Measurements from ENCODE around the gene SCAF1.
"Not testable (repeated sequence)": the region's sequence is repeated elsewhere in the genome, so short reads cannot be mapped to it uniquely, and the experiment has no call there.

Gene SCAF1

GRCh38 chr19:49629659-49630058 is 12.3 kb upstream of the SCAF1 start:
- Histone ChIP-seq H3K4me3 (no peak overlapping the region), H3K27me3 (ENCODE audit: low read depth) (no peaks in the 10 kb centered on the region), H3K4me1 (no peaks in the 10 kb centered on the region), H3K9me3 (no peaks in the 10 kb centered on the region), H3K36me3 (replicated peaks) (peaks cover 13% of the 10 kb centered on the region)
- in situ Hi-C loops (cut with MboI; ENCODE audit: low sequenced_read_pairs) = no loop called here
- DNase-seq (ENCODE audit: low spot score in 2 of 2) = no peak

DNA sequence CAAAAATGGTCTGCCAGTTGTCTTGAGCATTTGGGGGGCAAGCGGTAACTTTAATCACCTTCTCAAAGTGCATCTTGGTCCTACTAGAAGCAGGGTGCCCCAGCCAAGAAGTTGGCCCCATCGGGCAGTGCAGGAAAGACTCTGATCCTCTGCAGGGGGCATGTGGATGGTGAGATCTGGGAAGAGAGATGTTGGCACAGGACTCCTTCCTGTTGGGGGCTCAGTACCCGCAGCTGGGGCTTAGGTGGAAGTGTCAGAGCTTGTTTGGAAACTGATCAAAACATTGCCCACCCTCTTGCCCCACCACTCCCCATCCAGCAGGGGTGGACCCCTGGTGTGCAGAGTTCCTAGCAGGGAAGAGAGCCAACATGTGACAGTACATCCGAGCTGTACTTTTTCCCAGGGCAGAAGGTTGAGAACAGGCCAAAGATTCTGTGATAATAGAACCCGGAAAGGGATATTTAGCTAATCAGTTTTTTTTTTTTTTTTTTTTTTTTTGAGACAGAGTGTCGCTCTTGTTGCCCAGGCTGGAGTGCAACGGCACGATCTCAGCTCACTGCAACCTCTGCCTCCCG is 10.9 kb upstream of the SCAF1 start:
- in situ Hi-C loops (cut with MboI; ENCODE audit: low sequenced_read_pairs) = no loop called here
- Histone ChIP-seq H3K27me3 (ENCODE audit: low read depth) (no peaks in the 10 kb centered on the region), H3K4me3 (no peak overlapping the region), H3K9me3 (no peaks in the 10 kb centered on the region), H3K4me1 (no peaks in the 10 kb centered on the region), H3K36me3 (replicated peaks) (peaks cover 9% of the 10 kb centered on the region)
- DNase-seq (ENCODE audit: low spot score in 2 of 2) = no peak

GRCh38 chr19:49631610-49632192 is 10.3 kb upstream of the SCAF1 start:
- H3K4me1 ChIP-seq = no peaks in the 10 kb centered on the region
- H3K4me3 ChIP-seq = no peak overlapping the region
- H3K9me3 ChIP-seq = no peaks in the 10 kb centered on the region
- peaks cover 9% of the 10 kb centered on the region for H3K36me3 ChIP-seq (replicated peaks)
- H3K27me3 ChIP-seq (ENCODE audit: low read depth) = no peaks in the 10 kb centered on the region
- in situ Hi-C loops (cut with MboI; ENCODE audit: low sequenced_read_pairs) = no loop called here
- no peak for DNase-seq (ENCODE audit: low spot score in 2 of 2)

- Histone ChIP-seq H3K4me3 (no peak overlapping the region), H3K9me3 (no peaks in the 10 kb centered on the region), H3K4me1 (no peaks in the 10 kb centered on the region), H3K36me3 (replicated peaks) (peaks cover 3% of the 10 kb centered on the region; the same call in 1 of the 2 replicates), H3K27me3 (ENCODE audit: low read depth) (no peaks in the 10 kb centered on the region)
- DNase-seq (ENCODE audit: low spot score in 2 of 2) = no peak
- in situ Hi-C loops (cut with MboI; ENCODE audit: low sequenced_read_pairs) = no loop called here
These were observed 9.4 kb upstream of the SCAF1 start for GRCh38 chr19:49632576-49632975.

GRCh38 chr19:49633273-49633672 is 8.7 kb upstream of the SCAF1 start:
- in situ Hi-C loops (cut with MboI; ENCODE audit: low sequenced_read_pairs) = not testable (repeated sequence)

GRCh38 chr19:49635530-49636232 is 6.3 kb upstream of the SCAF1 start:
- DNase-seq (ENCODE audit: low spot score in 2 of 2) = no peak
- Histone ChIP-seq H3K4me3 (no peak overlapping the region), H3K9me3 (no peaks in the 10 kb centered on the region), H3K27me3 (ENCODE audit: low read depth) (no peaks in the 10 kb centered on the region), H3K36me3 (replicated peaks) (no peaks in the 10 kb centered on the region), H3K4me1 (peaks cover 8% of the 10 kb centered on the region)
- in situ Hi-C loops (cut with MboI; ENCODE audit: low sequenced_read_pairs) = no loop called here

More at GRCh38 chr19:49633273-49633672, 8.7 kb upstream of the SCAF1 start:
- H3K4me3 ChIP-seq; H3K4me1 ChIP-seq; DNase-seq (ENCODE audit: low spot score in 2 of 2); H3K27me3 ChIP-seq (ENCODE audit: low read depth); H3K36me3 ChIP-seq (replicated peaks); H3K9me3 ChIP-seq: not testable (repeated sequence)

- Histone ChIP-seq H3K4me3 (no peak overlapping the region), H3K36me3 (replicated peaks) (no peaks in the 10 kb centered on the region), H3K27me3 (ENCODE audit: low read depth) (no peaks in the 10 kb centered on the region), H3K4me1 (peaks cover 15% of the 10 kb centered on the region), H3K9me3 (no peaks in the 10 kb centered on the region)
- in situ Hi-C loops (cut with MboI; ENCODE audit: low sequenced_read_pairs) = no loop called here
- no peak for DNase-seq (ENCODE audit: low spot score in 2 of 2)
These were observed 5.6 kb upstream of the SCAF1 start for GRCh38 chr19:49636233-49636932.

- peaks cover 19% of the 10 kb centered on the region for H3K4me1 ChIP-seq
- peak overlapping the region; percentile 6 for H3K4me3 ChIP-seq
- H3K9me3 ChIP-seq = no peaks in the 10 kb centered on the region
- in situ Hi-C loops (cut with MboI; ENCODE audit: low sequenced_read_pairs) = no loop called here
- H3K27me3 ChIP-seq (ENCODE audit: low read depth) = no peaks in the 10 kb centered on the region
- no peaks in the 10 kb centered on the region for H3K36me3 ChIP-seq (replicated peaks)
- peak; percentile 51 to 88 for DNase-seq (ENCODE audit: low spot score in 2 of 2)
These were observed 3.9 kb upstream of the SCAF1 start for GRCh38 chr19:49637821-49638738.

DNA sequence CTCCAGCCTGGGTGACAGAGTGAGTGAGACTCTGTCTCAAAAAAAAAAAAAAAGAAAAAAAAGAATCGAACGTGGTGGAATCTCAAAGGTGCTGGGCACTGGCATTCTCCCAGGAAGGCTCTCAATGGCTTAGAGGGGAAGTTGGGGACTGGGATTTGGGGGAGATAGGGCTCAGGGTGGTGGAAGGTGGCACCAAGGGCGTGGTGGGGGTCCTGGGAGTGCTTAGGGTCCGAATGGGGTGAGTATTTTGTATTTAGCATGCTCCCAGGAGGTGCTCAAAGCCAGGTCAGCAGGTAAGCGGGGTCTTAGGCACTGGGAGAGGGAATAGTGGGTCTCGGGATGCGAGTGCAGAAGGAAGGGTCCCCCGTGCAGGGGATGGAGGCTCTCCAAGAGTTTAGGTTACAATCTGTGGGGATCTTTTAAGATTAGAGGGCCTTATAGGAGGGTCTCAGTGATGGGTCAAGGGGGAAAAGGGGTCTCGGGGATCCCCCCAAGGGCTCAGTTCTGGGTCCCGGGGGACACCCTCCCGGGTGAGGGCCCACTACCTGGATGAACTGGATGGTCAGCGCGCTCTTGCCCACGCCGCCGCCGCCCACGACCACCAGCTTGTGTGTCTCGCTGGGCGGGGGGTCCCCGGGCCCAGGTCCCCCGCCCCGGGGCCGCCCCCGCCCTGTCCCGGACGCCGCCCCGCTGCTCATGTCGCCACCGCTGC is 2.5 kb upstream of the SCAF1 start:
- in situ Hi-C loops (cut with MboI; ENCODE audit: low sequenced_read_pairs) = no loop called here
- no peaks in the 10 kb centered on the region for H3K9me3 ChIP-seq
- peak overlapping the region; percentile 42 for H3K4me3 ChIP-seq
- no peaks in the 10 kb centered on the region for H3K27me3 ChIP-seq (ENCODE audit: low read depth)
- peaks cover 3% of the 10 kb centered on the region; the same call in 1 of the 2 replicates for H3K36me3 ChIP-seq (replicated peaks)
- H3K4me1 ChIP-seq = peaks cover 24% of the 10 kb centered on the region
- no peak for DNase-seq (ENCODE audit: low spot score in 2 of 2)

- in situ Hi-C loops (cut with MboI; ENCODE audit: low sequenced_read_pairs) = no loop called here
- Histone ChIP-seq H3K4me1 (peaks cover 24% of the 10 kb centered on the region), H3K9me3 (no peaks in the 10 kb centered on the region), H3K36me3 (replicated peaks) (peaks cover 3% of the 10 kb centered on the region), H3K27me3 (ENCODE audit: low read depth) (no peaks in the 10 kb centered on the region), H3K4me3 (peak within 1 kb of the TSS; percentile 82)
- peak; percentile 100 for DNase-seq (ENCODE audit: low spot score in 2 of 2)
These were observed 1.7 kb upstream of the SCAF1 start, which contains the start of gene RRAS for GRCh38 chr19:49640113-49640898. RRAS (minus strand) TSS chr19:49640143; CDS start chr19:49640098, 45 bp downstream.

DNA sequence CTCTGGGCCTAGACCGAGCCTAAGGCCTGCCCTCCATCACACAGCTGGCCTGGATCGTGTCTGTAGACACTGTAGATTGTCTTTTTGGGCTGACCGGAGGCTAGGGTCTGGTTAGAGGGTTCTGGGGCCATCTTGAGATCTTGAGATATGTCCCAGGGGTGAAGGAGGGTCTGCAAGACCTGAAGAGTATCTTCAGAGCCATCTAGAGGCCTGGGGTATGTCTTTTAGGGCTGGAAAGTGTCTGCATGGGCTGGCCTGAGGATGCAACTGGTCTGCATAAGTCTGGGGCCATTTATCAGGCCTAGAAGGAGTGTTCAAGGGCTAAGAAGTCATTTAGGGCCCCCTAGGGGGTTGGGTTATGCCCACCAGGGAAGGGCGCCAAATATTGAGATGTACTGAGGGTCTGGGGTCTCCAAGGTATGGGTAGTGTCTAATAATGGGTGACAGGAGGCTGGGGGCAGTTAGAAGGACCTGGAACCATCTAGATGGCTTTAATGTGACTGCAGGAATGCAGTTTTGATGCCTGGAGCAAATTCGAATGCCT is 555 bp downstream of the SCAF1 start:
- in situ Hi-C loops (cut with MboI; ENCODE audit: low sequenced_read_pairs) = no loop called here
- peak overlapping the region; percentile 82 for H3K4me3 ChIP-seq
- H3K27me3 ChIP-seq (ENCODE audit: low read depth) = no peaks in the 10 kb centered on the region
- DNase-seq (ENCODE audit: low spot score in 2 of 2) = no peak
- H3K9me3 ChIP-seq = no peaks in the 10 kb centered on the region
- H3K36me3 ChIP-seq (replicated peaks) = peaks cover 25% of the 10 kb centered on the region
- peaks cover 24% of the 10 kb centered on the region for H3K4me1 ChIP-seq

DNA sequence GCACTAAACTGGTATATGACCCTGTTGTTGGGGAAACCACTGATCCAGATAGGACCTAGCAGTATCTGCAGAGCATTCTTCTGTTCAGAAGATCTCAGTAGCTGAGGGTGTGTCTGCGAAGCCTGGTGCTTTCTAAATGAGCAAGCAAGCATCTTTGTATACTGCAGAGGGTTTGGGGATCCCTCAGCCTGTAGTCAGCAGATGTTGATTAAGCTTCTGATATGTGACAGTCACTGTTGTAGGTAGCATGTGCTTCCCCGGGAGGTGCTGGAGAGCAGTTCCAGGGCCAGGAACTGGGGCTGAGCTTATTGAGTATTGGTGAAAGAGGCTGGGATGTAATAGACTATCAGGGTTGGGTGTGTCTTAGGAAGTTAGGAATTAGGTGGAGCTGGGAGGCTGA is 1.5 kb downstream of the SCAF1 start:
- peak overlapping the region; percentile 82 for H3K4me3 ChIP-seq
- in situ Hi-C loops (cut with MboI; ENCODE audit: low sequenced_read_pairs) = no loop called here

More for the DNA sequence above, 1.5 kb downstream of the SCAF1 start:
- peaks cover 30% of the 10 kb centered on the region for H3K36me3 ChIP-seq (replicated peaks)
- H3K27me3 ChIP-seq (ENCODE audit: low read depth) = no peaks in the 10 kb centered on the region
- no peak for DNase-seq (ENCODE audit: low spot score in 2 of 2)
- peaks cover 18% of the 10 kb centered on the region for H3K4me1 ChIP-seq
- no peaks in the 10 kb centered on the region for H3K9me3 ChIP-seq

Measured in HAP-1 (cell line).